K562 (cell line): ENCODE results near the gene ZNF613. TPM values are rescaled to one million over a fixed set of nuclear protein-coding genes. Genes with fewer than 3 reads are reported as not detected.

Experiments used
- CEBPB ChIP-seq: fragments of 450-650 bp; IDR thresholded peaks from 2 replicates; pipeline ENCODE4 v1.6.1; 2016; ENCODE audit warnings: missing genetic modification characterization, missing compliant biosample characterization
- CHD7 ChIP-seq: fragments of 200-600 bp; sonication (generic); IDR thresholded peaks from one replicate; pipeline ENCODE4 v1.6.1; 2012; ENCODE audit warnings: mild to moderate bottlenecking, low read depth, low read length, inconsistent platforms
- KDM1A ChIP-seq, 2 experiments: fragments of 450-650 bp; IDR thresholded peaks; 2 replicates each; pipeline ENCODE4 v1.6.1; 2016; ENCODE audit warnings: mild to moderate bottlenecking in 2 of 2
- RERE ChIP-seq: sonication (generic); formaldehyde crosslinking; IDR thresholded peaks from 2 replicates; pipeline ENCODE4 v1.8.0; 2023; ENCODE audit warnings: missing genetic modification reagents, mild to moderate bottlenecking, borderline replicate concordance
- XRCC3 ChIP-seq: fragments of 450-650 bp; IDR thresholded peaks from 2 replicates; pipeline ENCODE4 v1.6.1; 2017; ENCODE audit warnings: mild to moderate bottlenecking, moderate library complexity
- ZBTB17 ChIP-seq: fragments of 450-650 bp; formaldehyde crosslinking; IDR thresholded peaks from 2 replicates; pipeline ENCODE4 v1.4.0; 2020; ENCODE audit warnings: mild to moderate bottlenecking
- ZBTB34 ChIP-seq: fragments of 250-450 bp; sonication (Bioruptor Pico); IDR thresholded peaks from 2 replicates; pipeline ENCODE4 v1.8.0; 2021; ENCODE audit warnings: mild to moderate bottlenecking, moderate library complexity
- ZNF217 ChIP-seq: sonication (generic); formaldehyde crosslinking; IDR thresholded peaks from 2 replicates; pipeline ENCODE4 v1.8.0; 2022; ENCODE audit warnings: mild to moderate bottlenecking, missing genetic modification reagents
- polyA plus RNA-seq, 8 experiments: library from polyadenylated mRNA; depleted of rRNA in 4 of 8; stranded (reverse) in 5 of 8; unstranded in 3 of 8; fragments of >200 nt; fragmentation: Nextera tagmentation in 2 of 8; fragmentation: Illumina TruSeq in 1 of 8; extraction: Ambion mirVana in 2 of 8; extraction: Trizol in 1 of 8; gene quantifications; 2 replicates each; pipeline versions ENCODE4 v1.2.1 to v1.2.3, GENCODE V29; 2011 to 2014; ENCODE audit warnings: inconsistent platforms in 1 of 8, missing spikeins in 1 of 8
- total RNA-seq, 7 experiments: library from RNA; depleted of rRNA in 6 of 7; stranded (reverse); fragments of >200 nt in 6 of 7; fragmentation: Illumina TruSeq in 2 of 7; extraction: Trizol in 2 of 7; gene quantifications; 2 replicates each; pipeline versions ENCODE4 v1.2.1 to v1.2.3, GENCODE V29; 2011 to 2021; ENCODE audit warnings: low replicate concordance in 1 of 7

Gene ZNF613
- total and polyA plus RNA-seq, 9 of the 15 experiments (the other 6 are each of a cell fraction or from before 2014, with no cell fraction given), result 2.1 to 4.5 (median 2.7) TPM

GRCh38 chr19:51926784-51927741, at the start of gene ZNF613 (continued):
- TF ChIP-seq ZBTB34 (no peak), ZNF217 (CRISPR knock-in tag) (no peak), XRCC3 (no peak), RERE (no peak), ZBTB17 (peak; percentile 92), CHD7 (no peak), KDM1A (IDR thresholded peaks at IDR 0.05) (no peak), CEBPB (tag) (no peak)
